ENCODE measurements around the gene ACTL7A. TPM values are rescaled to one million over a fixed set of nuclear protein-coding genes. Genes with fewer than 3 reads are reported as not detected.

The ACTL7A gene
- total RNA-seq, 4 donors from 2014 or later: 0.67 TPM; not detected in 3

- WGBS, 2 donors: 90 to 97% methylated on average over 2 of the region's 2 CpGs
- no peak for DNase-seq
- Histone ChIP-seq H3K4me3 (replicated peaks in 1 of 3) (no peak overlapping the region), H3K27ac (no peak overlapping the region), H3K4me1 (no peaks in the 10 kb centered on the region), H3K27me3 (no peaks in the 10 kb centered on the region), H3K36me3 (no peaks in the 10 kb centered on the region), H3K9me3 (no peaks in the 10 kb centered on the region)
- intact Hi-C loops (cut with DNase I): loop anchor here (10.0 kb wide), 1 partner anchor 56 kb away; no protein-coding TSS in a partner anchor
- TF ChIP-seq CTCF (IDR thresholded peaks at IDR 0.05) (no peak), POLR2A (IDR thresholded peaks at IDR 0.05) (no peak)
Measured at GRCh38 chr9:108860764-108861163, 1.3 kb upstream of the ACTL7A start.

- intact Hi-C loops (cut with DNase I): loop anchor here (10.0 kb wide), 1 partner anchor 57 kb away; no protein-coding TSS in a partner anchor
- Histone ChIP-seq H3K36me3 (no peaks in the 10 kb centered on the region), H3K4me3 (replicated peaks in 1 of 3) (no peak overlapping the region), H3K27ac (no peak overlapping the region), H3K9me3 (no peaks in the 10 kb centered on the region), H3K4me1 (no peaks in the 10 kb centered on the region), H3K27me3 (no peaks in the 10 kb centered on the region)
- DNase-seq: no peak
- 73 to 78% methylated on average over 7 of the region's 7 CpGs for WGBS, 2 donors
- no peak for TF ChIP-seq POLR2A (IDR thresholded peaks at IDR 0.05)
- TF ChIP-seq CTCF (IDR thresholded peaks at IDR 0.05): no peak
Measured at GRCh38 chr9:108861464-108861863, 602 bp upstream of the ACTL7A start.

DNA sequence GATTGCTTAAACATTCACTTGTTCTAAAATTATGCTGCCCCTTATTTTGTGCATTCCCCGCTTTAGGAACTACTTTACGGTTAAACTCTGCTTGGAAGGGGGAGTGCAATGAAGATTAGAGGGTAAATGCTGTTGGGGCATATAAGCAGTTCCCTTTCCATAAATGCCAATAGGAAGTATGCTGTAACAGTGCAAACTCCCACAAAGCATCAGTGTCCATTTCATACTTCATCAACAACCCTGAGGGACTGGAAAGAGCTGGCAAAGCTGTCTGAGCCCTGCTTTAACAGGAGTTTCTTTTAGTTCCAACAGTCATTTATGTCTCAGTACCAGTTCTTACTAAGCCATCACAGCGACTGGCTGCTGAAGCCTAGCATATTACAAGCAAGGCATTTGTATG, 1.8 kb downstream of the ACTL7A start:
- intact Hi-C loops (cut with DNase I): loop anchor here (10.0 kb wide), 1 partner anchor 59 kb away; no protein-coding TSS in a partner anchor
- no peaks in the 10 kb centered on the region for H3K9me3 ChIP-seq
- TF ChIP-seq CTCF (IDR thresholded peaks at IDR 0.05) (no peak), POLR2A (IDR thresholded peaks at IDR 0.05) (no peak)
- 91 to 95% methylated on average over 3 of the region's 3 CpGs for whole genome bisulfite sequencing, 2 donors
- no peak overlapping the region for H3K4me3 ChIP-seq (replicated peaks in 1 of 3)
- H3K27ac ChIP-seq: no peak overlapping the region
- H3K27me3 ChIP-seq: no peaks in the 10 kb centered on the region
- no peaks in the 10 kb centered on the region for H3K36me3 ChIP-seq
- no peak for DNase-seq
- peaks cover 0 to under 1% of the 10 kb centered on the region in 2 donors for H3K4me1 ChIP-seq

DNA sequence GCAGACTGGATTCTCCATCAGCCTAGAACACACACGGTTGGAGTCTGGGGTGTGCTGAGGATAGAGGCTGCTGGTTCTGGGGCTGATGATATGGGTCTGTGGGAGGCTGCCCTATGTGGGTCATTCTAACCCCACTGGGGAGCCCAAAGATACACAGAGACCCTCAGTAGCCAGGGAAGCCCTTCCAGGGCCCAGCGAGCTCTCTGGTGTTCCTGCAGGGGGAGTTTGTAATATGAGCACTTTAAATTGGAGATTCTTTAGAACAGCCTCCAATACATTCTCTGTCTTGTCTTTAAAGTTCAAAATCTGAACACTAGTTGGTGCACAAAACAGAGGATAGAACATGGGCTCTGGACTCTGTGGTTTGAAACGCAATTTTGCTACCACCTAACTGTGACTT, 2.4 kb downstream of the ACTL7A start:
- intact Hi-C loops (cut with DNase I): loop anchor here (10.0 kb wide), 1 partner anchor 60 kb away; no protein-coding TSS in a partner anchor
- no peaks in the 10 kb centered on the region for H3K36me3 ChIP-seq
- no peaks in the 10 kb centered on the region for H3K9me3 ChIP-seq
- H3K4me1 ChIP-seq: peaks cover 0 to 5% of the 10 kb centered on the region in 2 donors
- no peak overlapping the region for H3K27ac ChIP-seq
- no peak overlapping the region for H3K4me3 ChIP-seq (replicated peaks in 1 of 3)
- WGBS, 2 donors: 63 to 77% methylated on average over 3 of the region's 3 CpGs
- TF ChIP-seq CTCF (IDR thresholded peaks at IDR 0.05): no peak
- no peak for TF ChIP-seq POLR2A (IDR thresholded peaks at IDR 0.05)
- no peaks in the 10 kb centered on the region for H3K27me3 ChIP-seq
- no peak for DNase-seq

GRCh38 chr9:108865037-108865436, 3.0 kb downstream of the ACTL7A start:
- Histone ChIP-seq H3K27ac (no peak overlapping the region), H3K27me3 (no peaks in the 10 kb centered on the region), H3K4me3 (replicated peaks in 1 of 3) (no peak overlapping the region), H3K36me3 (no peaks in the 10 kb centered on the region), H3K4me1 (peaks cover 0 to 5% of the 10 kb centered on the region in 2 donors), H3K9me3 (no peaks in the 10 kb centered on the region)
- intact Hi-C loops (cut with DNase I): loop anchor here (10.0 kb wide), 1 partner anchor 60 kb away; no protein-coding TSS in a partner anchor
- WGBS, 2 donors: 90 to 93% methylated on average over 3 to 4 of the region's 4 CpGs
- no peak for DNase-seq
- TF ChIP-seq POLR2A (IDR thresholded peaks at IDR 0.05): no peak

All from thyroid gland (tissue), 4 donors.